HL-60 (cell line): Measurements from ENCODE around the gene MSLN.
A peak's percentile ranks its signal among the peaks of the same experiment; 100 is the strongest.

Experiments
- CTCF ChIP-seq: IDR thresholded peaks from one replicate; pipeline ENCODE4 v1.5.1; 2011; ENCODE audit warnings: low read length, control low read depth, inconsistent platforms; ENCODE audit not compliant: insufficient read depth
- POLR2AphosphoS5 ChIP-seq: IDR thresholded peaks from 2 replicates; pipeline ENCODE4 v1.6.1; 2012; ENCODE audit warnings: low read depth
- REST ChIP-seq: IDR thresholded peaks from 2 replicates; pipeline ENCODE4 v1.6.1; 2012; ENCODE audit warnings: low read depth; ENCODE audit not compliant: insufficient replicate concordance

- peak; percentile 59 for TF ChIP-seq CTCF
- no peak for TF ChIP-seq POLR2AphosphoS5
- no peak for TF ChIP-seq REST
Measured at GRCh38 chr16:711548-712320, 48.8 kb upstream of the MSLN start.
